HUES6 (cell line): Measurements from ENCODE around the gene AWAT2.

Source experiments
- H3K27ac ChIP-seq: 2 replicates; pipeline ENCODE4 v1.7.0; 2013; ENCODE audit warnings: low read depth, mild to moderate bottlenecking, low read length, inconsistent platforms
- H3K27me3 ChIP-seq: 2 replicates; pipeline ENCODE4 v1.6.1; 2013; ENCODE audit warnings: low read length; ENCODE audit not compliant: control insufficient read depth, insufficient read depth
- H3K36me3 ChIP-seq: 2 replicates; pipeline ENCODE4 v1.6.1; 2013; ENCODE audit warnings: low read length; ENCODE audit not compliant: control insufficient read depth, insufficient read depth
- H3K4me1 ChIP-seq: 2 replicates; pipeline ENCODE4 v1.6.1; 2013; ENCODE audit warnings: low read length; ENCODE audit not compliant: control insufficient read depth, insufficient read depth
- H3K4me3 ChIP-seq: 2 replicates; pipeline ENCODE4 v1.5.1; 2013; ENCODE audit warnings: low read depth, low read length
- H3K9ac ChIP-seq: one replicate; pipeline ENCODE4 v1.6.1; 2013; ENCODE audit warnings: mild to moderate bottlenecking, low read length
- H3K9me3 ChIP-seq: 2 replicates; pipeline ENCODE4 v1.6.1; 2013; ENCODE audit warnings: low read depth, low read length; ENCODE audit not compliant: control insufficient read depth, insufficient read depth

Gene AWAT2

GRCh38 chrX:70049925-70050324 is at the start of gene AWAT2:
Gene AWAT2 (minus strand): TSS chrX:70049938. CDS start chrX:70049932, 6 bp downstream.
- Histone ChIP-seq H3K36me3 (no peaks in the 10 kb centered on the region), H3K27ac (no peak within 1 kb of the TSS), H3K27me3 (no peaks in the 10 kb centered on the region), H3K4me3 (no peak within 1 kb of the TSS), H3K9me3 (peaks cover 16% of the 10 kb centered on the region; the same call in 1 of the 2 replicates), H3K9ac (no peak within 1 kb of the TSS), H3K4me1 (no peaks in the 10 kb centered on the region)

- Histone ChIP-seq H3K9ac (no peak overlapping the region), H3K36me3 (no peaks in the 10 kb centered on the region), H3K27me3 (no peaks in the 10 kb centered on the region), H3K4me1 (no peaks in the 10 kb centered on the region), H3K27ac (no peak overlapping the region), H3K4me3 (no peak overlapping the region), H3K9me3 (peaks cover 6% of the 10 kb centered on the region; the same call in 1 of the 2 replicates)
Measured at GRCh38 chrX:70096052-70096451, 46.3 kb upstream of the AWAT2 start.

- Histone ChIP-seq H3K4me3 (no peak overlapping the region), H3K27ac (no peak overlapping the region), H3K9me3 (peaks cover 6% of the 10 kb centered on the region; the same call in 1 of the 2 replicates), H3K36me3 (no peaks in the 10 kb centered on the region), H3K27me3 (no peaks in the 10 kb centered on the region), H3K9ac (no peak overlapping the region), H3K4me1 (no peaks in the 10 kb centered on the region)
Measured at GRCh38 chrX:70092247-70092646, 42.5 kb upstream of the AWAT2 start.

GRCh38 chrX:70089604-70090297 is 40.0 kb upstream of the AWAT2 start:
- no peaks in the 10 kb centered on the region for H3K27me3 ChIP-seq
- H3K4me3 ChIP-seq = no peak overlapping the region
- H3K9ac ChIP-seq = no peak overlapping the region
- no peaks in the 10 kb centered on the region for H3K36me3 ChIP-seq
- H3K27ac ChIP-seq = no peak overlapping the region
- H3K4me1 ChIP-seq = no peaks in the 10 kb centered on the region
- peaks cover 9% of the 10 kb centered on the region; the same call in 1 of the 2 replicates for H3K9me3 ChIP-seq

- Histone ChIP-seq H3K4me1 (no peaks in the 10 kb centered on the region), H3K9ac (no peak overlapping the region), H3K36me3 (no peaks in the 10 kb centered on the region), H3K27me3 (no peaks in the 10 kb centered on the region), H3K9me3 (peaks cover 9% of the 10 kb centered on the region; the same call in 1 of the 2 replicates), H3K27ac (no peak overlapping the region), H3K4me3 (no peak overlapping the region)
Measured at GRCh38 chrX:70088751-70089150, 39.0 kb upstream of the AWAT2 start.

- Histone ChIP-seq H3K4me1 (no peaks in the 10 kb centered on the region), H3K9me3 (peaks cover 9% of the 10 kb centered on the region; the same call in 1 of the 2 replicates), H3K9ac (no peak overlapping the region), H3K4me3 (no peak overlapping the region), H3K36me3 (no peaks in the 10 kb centered on the region), H3K27me3 (no peaks in the 10 kb centered on the region), H3K27ac (no peak overlapping the region)
Measured at GRCh38 chrX:70087857-70088630, 38.3 kb upstream of the AWAT2 start.

GRCh38 chrX:70084592-70085240 is 35.0 kb upstream of the AWAT2 start:
- H3K4me3 ChIP-seq = no peak overlapping the region
- no peak overlapping the region for H3K27ac ChIP-seq
- no peaks in the 10 kb centered on the region for H3K27me3 ChIP-seq
- no peak overlapping the region for H3K9ac ChIP-seq
- no peaks in the 10 kb centered on the region for H3K4me1 ChIP-seq
- no peaks in the 10 kb centered on the region for H3K36me3 ChIP-seq
- H3K9me3 ChIP-seq = peaks cover 11% of the 10 kb centered on the region; the same call in 1 of the 2 replicates

- H3K27ac ChIP-seq = no peak overlapping the region
Measured at GRCh38 chrX:70082723-70083122, 33.0 kb upstream of the AWAT2 start.

GRCh38 chrX:70079870-70080269 is 30.1 kb upstream of the AWAT2 start:
- no peaks in the 10 kb centered on the region for H3K27me3 ChIP-seq
- H3K36me3 ChIP-seq = no peaks in the 10 kb centered on the region
- no peaks in the 10 kb centered on the region for H3K4me1 ChIP-seq
- H3K9ac ChIP-seq = no peak overlapping the region
- H3K4me3 ChIP-seq = no peak overlapping the region
- H3K27ac ChIP-seq = no peak overlapping the region
- peaks cover 26% of the 10 kb centered on the region for H3K9me3 ChIP-seq

More at GRCh38 chrX:70082723-70083122, 33.0 kb upstream of the AWAT2 start:
- no peaks in the 10 kb centered on the region for H3K36me3 ChIP-seq
- H3K27me3 ChIP-seq = no peaks in the 10 kb centered on the region
- no peak overlapping the region for H3K9ac ChIP-seq
- no peak overlapping the region for H3K4me3 ChIP-seq
- no peaks in the 10 kb centered on the region for H3K4me1 ChIP-seq
- peaks cover 12% of the 10 kb centered on the region for H3K9me3 ChIP-seq

GRCh38 chrX:70079297-70079696 is 29.6 kb upstream of the AWAT2 start:
- H3K27ac ChIP-seq = no peak overlapping the region
- H3K9ac ChIP-seq = no peak overlapping the region
- no peaks in the 10 kb centered on the region for H3K4me1 ChIP-seq
- no peaks in the 10 kb centered on the region for H3K36me3 ChIP-seq
- H3K4me3 ChIP-seq = no peak overlapping the region
- no peaks in the 10 kb centered on the region for H3K27me3 ChIP-seq
- H3K9me3 ChIP-seq = peaks cover 26% of the 10 kb centered on the region

GRCh38 chrX:70066646-70067045 is 16.9 kb upstream of the AWAT2 start:
- Histone ChIP-seq H3K36me3 (no peaks in the 10 kb centered on the region), H3K4me1 (no peaks in the 10 kb centered on the region), H3K27ac (no peak overlapping the region), H3K27me3 (peaks cover 4% of the 10 kb centered on the region; the same call in 1 of the 2 replicates), H3K9ac (no peak overlapping the region), H3K4me3 (no peak overlapping the region), H3K9me3 (peaks cover 12% of the 10 kb centered on the region)
